Keratinocyte (primary cell): ENCODE data around the gene TMBIM4. TPM values are rescaled to one million over a fixed set of nuclear protein-coding genes. Genes with fewer than 3 reads are reported as not detected.

Source experiments
- DNase-seq: peaks from one replicate; pipeline ENCODE4 v3.0.0-alpha.2; 2011; ENCODE audit warnings: low read depth, missing footprints, low spot score
- FAIRE-seq: peaks from 2 replicates; lab custom pipeline; 2011; peaks lifted over from hg19 to GRCh38; lab: Jason Lieb, UNC
- H2AFZ ChIP-seq: 2 replicates; pipeline ENCODE4 v1.6.0; 2012; ENCODE audit warnings: low read length, control low read depth, inconsistent platforms; ENCODE audit not compliant: control insufficient read depth
- H3K27ac ChIP-seq: 2 replicates; pipeline ENCODE4 v1.5.1; 2011; ENCODE audit warnings: low read length; ENCODE audit not compliant: control insufficient read depth, insufficient read depth
- H3K27me3 ChIP-seq: 3 replicates; pipeline ENCODE4 v1.6.0; 2011; ENCODE audit warnings: low read length; ENCODE audit not compliant: control insufficient read depth, insufficient read depth; ENCODE audit errors: extremely low read depth
- H3K36me3 ChIP-seq, 2 experiments: 2 replicates in 1 of 2; 3 replicates in 1 of 2; pipeline ENCODE4 v1.5.1; 2011; ENCODE audit warnings: low read length in 2 of 2, mild to moderate bottlenecking in 1 of 2; ENCODE audit not compliant: control insufficient read depth in 2 of 2, insufficient read depth in 2 of 2; ENCODE audit errors: extremely low read depth in 1 of 2
- H3K4me1 ChIP-seq: 3 replicates; pipeline ENCODE4 v1.5.1; 2011; ENCODE audit warnings: low read length; ENCODE audit not compliant: control insufficient read depth, insufficient read depth; ENCODE audit errors: extremely low read depth
- H3K4me2 ChIP-seq: 3 replicates; pipeline ENCODE4 v1.6.0; 2011; ENCODE audit warnings: low read depth, low read length; ENCODE audit not compliant: control insufficient read depth, insufficient read depth; ENCODE audit errors: extremely low read depth
- H3K4me3 ChIP-seq, 3 experiments: fragments of 200-600 bp in 1 of 3; sonication (generic) in 1 of 3; 2 replicates in 2 of 3; 3 replicates in 1 of 3; pipeline ENCODE4 v1.5.1; 2011 to 2016; ENCODE audit warnings: low read length in 3 of 3, mild to moderate bottlenecking in 3 of 3, control low read depth in 2 of 3, inconsistent platforms in 1 of 3, low read depth in 1 of 3, mixed read lengths in 1 of 3, mixed run types in 1 of 3, moderate library complexity in 1 of 3; ENCODE audit not compliant: control insufficient read depth in 2 of 3, insufficient read depth in 2 of 3; ENCODE audit errors: extremely low read depth in 1 of 3
- H3K79me2 ChIP-seq: 2 replicates; pipeline ENCODE4 v1.6.0; 2012; ENCODE audit warnings: low read length; ENCODE audit not compliant: control insufficient read depth, insufficient read depth
- H3K9ac ChIP-seq: 3 replicates; pipeline ENCODE4 v1.6.0; 2011; ENCODE audit warnings: low read length; ENCODE audit not compliant: control insufficient read depth, insufficient read depth; ENCODE audit errors: extremely low read depth
- H3K9me1 ChIP-seq: 3 replicates; pipeline ENCODE4 v1.6.0; 2011; ENCODE audit warnings: low read length; ENCODE audit not compliant: control insufficient read depth, insufficient read depth; ENCODE audit errors: extremely low read depth
- H3K9me3 ChIP-seq: 2 replicates; pipeline ENCODE4 v1.5.1; 2012; ENCODE audit warnings: low read depth, low read length; ENCODE audit not compliant: control insufficient read depth
- H4K20me1 ChIP-seq: 3 replicates; pipeline ENCODE4 v1.6.0; 2011; ENCODE audit warnings: low read length; ENCODE audit not compliant: control insufficient read depth, insufficient read depth; ENCODE audit errors: extremely low read depth
- EZH2 ChIP-seq: IDR thresholded peaks from one replicate; pipeline ENCODE4 v1.6.1; 2012; ENCODE audit warnings: inconsistent platforms, mild to moderate bottlenecking, low read length, moderate library complexity
- dilution Hi-C: fragments of 300-500 bp; cut with MboI; formaldehyde crosslinking; loops from one replicate; pipeline ENCODE4 v1.7.0; 2020; ENCODE audit warnings: low sequenced_read_pairs; ENCODE audit not compliant: extremely low pct_ligation_motif_present
- polyA plus RNA-seq, 5 experiments: library from polyadenylated mRNA; depleted of rRNA in 3 of 5; stranded (reverse) in 3 of 5; stranded (forward) in 1 of 5; unstranded in 1 of 5; fragments of >200 nt; gene quantifications; 1 replicate in 1 of 5; 2 replicates in 3 of 5; 3 replicates in 1 of 5; pipeline versions ENCODE4 v1.2.1 to v1.2.3, GENCODE V29; 2011 to 2012; ENCODE audit warnings: missing spikeins in 2 of 5, low read depth in 1 of 5, low replicate concordance in 1 of 5
- TF ChIP-seq, protein P1 (sequence below), 3 experiments: IDR thresholded peaks in 1 of 3; conservative IDR thresholded peaks in 1 of 3; optimal IDR thresholded peaks in 1 of 3; 2 replicates in 2 of 3; 3 replicates in 1 of 3; pipeline versions ENCODE3 to v1.5.1; 2011; ENCODE audit warnings: low read length in 3 of 3, mild to moderate bottlenecking in 3 of 3, moderate library complexity in 2 of 3, control low read depth in 1 of 3, inconsistent platforms in 1 of 3; ENCODE audit not compliant: insufficient read depth in 2 of 3; ENCODE audit errors: extremely low read depth in 1 of 3

The TMBIM4 gene
- polyA plus RNA-seq, 1 donor (not counting 4 experiments of a cell fraction or from before 2014, with no cell fraction given): 111 TPM

DNA sequence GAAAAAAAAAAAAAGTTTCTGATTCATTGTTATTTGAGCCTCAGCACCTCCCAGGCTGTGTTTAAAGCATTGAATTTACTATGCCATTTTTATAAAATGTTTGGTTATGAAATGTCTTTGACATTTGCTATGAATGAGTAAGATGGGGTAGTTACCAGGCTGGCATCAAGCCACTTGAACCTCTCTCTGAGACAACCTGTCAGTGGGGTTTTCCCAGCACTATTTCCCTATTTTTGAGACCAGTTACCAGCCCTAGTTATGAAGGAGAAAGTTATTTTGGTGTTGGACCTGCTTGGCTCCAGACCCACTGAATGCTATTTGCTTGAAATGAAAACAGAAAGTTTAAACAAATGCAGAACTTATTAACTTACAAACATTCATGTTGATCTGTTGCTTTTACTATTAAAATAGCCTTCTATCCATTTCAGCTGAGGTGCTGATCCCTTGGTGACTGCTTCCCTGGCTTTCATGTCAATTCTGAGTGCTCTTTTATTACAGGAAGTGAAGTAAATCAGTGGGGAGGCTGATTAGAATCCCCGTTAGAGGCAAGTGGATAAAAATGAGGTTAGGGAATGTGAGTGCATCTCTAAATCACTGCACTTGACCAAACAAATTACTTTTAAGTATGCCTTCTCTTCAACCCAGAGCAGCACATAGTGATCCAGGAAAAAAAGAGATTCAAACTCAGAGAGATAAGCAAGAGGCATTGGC is 77.1 kb downstream of the TMBIM4 start:
- Histone ChIP-seq H4K20me1 (no peaks in the 10 kb centered on the region), H3K79me2 (no peaks in the 10 kb centered on the region), H3K9me3 (no peaks in the 10 kb centered on the region), H3K4me1 (peaks cover 4% of the 10 kb centered on the region), H3K27ac (no peak overlapping the region), H3K4me3 (no peak overlapping the region), H3K4me2 (no peak overlapping the region), H3K9ac (no peak overlapping the region), H3K9me1 (no peaks in the 10 kb centered on the region), H3K36me3 (no peaks in the 10 kb centered on the region), H3K27me3 (no peaks in the 10 kb centered on the region), H2AFZ (no peak overlapping the region)
- DNase-seq (no peak), FAIRE-seq (no peak)
- dilution Hi-C loops: no loop called here
- TF ChIP-seq EZH2: no peak
- TF ChIP-seq, protein P1, sequence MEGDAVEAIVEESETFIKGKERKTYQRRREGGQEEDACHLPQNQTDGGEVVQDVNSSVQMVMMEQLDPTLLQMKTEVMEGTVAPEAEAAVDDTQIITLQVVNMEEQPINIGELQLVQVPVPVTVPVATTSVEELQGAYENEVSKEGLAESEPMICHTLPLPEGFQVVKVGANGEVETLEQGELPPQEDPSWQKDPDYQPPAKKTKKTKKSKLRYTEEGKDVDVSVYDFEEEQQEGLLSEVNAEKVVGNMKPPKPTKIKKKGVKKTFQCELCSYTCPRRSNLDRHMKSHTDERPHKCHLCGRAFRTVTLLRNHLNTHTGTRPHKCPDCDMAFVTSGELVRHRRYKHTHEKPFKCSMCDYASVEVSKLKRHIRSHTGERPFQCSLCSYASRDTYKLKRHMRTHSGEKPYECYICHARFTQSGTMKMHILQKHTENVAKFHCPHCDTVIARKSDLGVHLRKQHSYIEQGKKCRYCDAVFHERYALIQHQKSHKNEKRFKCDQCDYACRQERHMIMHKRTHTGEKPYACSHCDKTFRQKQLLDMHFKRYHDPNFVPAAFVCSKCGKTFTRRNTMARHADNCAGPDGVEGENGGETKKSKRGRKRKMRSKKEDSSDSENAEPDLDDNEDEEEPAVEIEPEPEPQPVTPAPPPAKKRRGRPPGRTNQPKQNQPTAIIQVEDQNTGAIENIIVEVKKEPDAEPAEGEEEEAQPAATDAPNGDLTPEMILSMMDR (optimal IDR thresholded peaks at IDR 0.05 in 1 of 3, IDR thresholded peaks at IDR 0.05 in 1 of 3, conservative IDR thresholded peaks at IDR 0.05 in 1 of 3; ENCODE audit: extremely low read depth in 1 of 3, insufficient read depth in 2 of 3, low read length in 3 of 3): no peak

DNA sequence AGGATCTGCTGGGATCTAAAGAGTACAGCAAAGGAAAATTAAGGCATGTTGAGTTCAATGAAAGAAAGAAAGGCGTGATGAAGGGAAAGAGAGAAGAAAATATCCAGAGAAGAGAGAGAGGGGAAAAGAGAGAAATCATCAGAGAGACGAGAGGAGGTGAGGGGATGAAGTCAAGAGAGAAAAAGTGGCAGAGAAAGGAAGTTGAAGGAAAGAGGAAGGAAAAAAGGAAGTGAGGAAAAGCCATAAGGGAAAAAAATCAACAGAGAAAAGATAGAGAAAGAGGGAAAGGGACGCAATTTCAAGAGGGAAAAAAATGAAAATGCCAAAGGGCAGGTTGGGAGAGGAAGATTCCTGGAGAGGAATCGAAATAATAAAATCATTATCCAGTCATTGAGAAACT is 79.6 kb downstream of the TMBIM4 start:
- Histone ChIP-seq H3K9me1 (no peaks in the 10 kb centered on the region), H2AFZ (no peak overlapping the region), H3K4me1 (peaks cover 4% of the 10 kb centered on the region), H4K20me1 (no peaks in the 10 kb centered on the region), H3K36me3 (no peaks in the 10 kb centered on the region), H3K4me2 (no peak overlapping the region), H3K9me3 (no peaks in the 10 kb centered on the region), H3K27ac (no peak overlapping the region), H3K4me3 (no peak overlapping the region), H3K9ac (no peak overlapping the region), H3K27me3 (no peaks in the 10 kb centered on the region), H3K79me2 (no peaks in the 10 kb centered on the region)
- TF ChIP-seq, protein P1 (optimal IDR thresholded peaks at IDR 0.05 in 1 of 3, IDR thresholded peaks at IDR 0.05 in 1 of 3, conservative IDR thresholded peaks at IDR 0.05 in 1 of 3; ENCODE audit: extremely low read depth in 1 of 3, insufficient read depth in 2 of 3, low read length in 3 of 3): no peak
- no peak for TF ChIP-seq EZH2
- FAIRE-seq: no peak
- no peak for DNase-seq
- dilution Hi-C loops: no loop called here
